HepG2 (cell line): Measurements from ENCODE around the gene RPS6KA5. TPM values are rescaled to one million over a fixed set of nuclear protein-coding genes. Genes with fewer than 3 reads are reported as not detected.

ENCODE experiments used
- DMAP1 ChIP-seq: IDR thresholded peaks from 2 replicates; pipeline ENCODE4 v1.6.1; 2016
- U2AF1 ChIP-seq: fragments of 200-400 bp; formaldehyde crosslinking; optimal IDR thresholded peaks from 2 replicates; pipeline ENCODE3; 2017; ENCODE audit warnings: mild to moderate bottlenecking, low read depth, low read length
- ZNF329 ChIP-seq: sonication (generic); formaldehyde crosslinking; IDR thresholded peaks from 2 replicates; pipeline ENCODE4 v1.9.0; 2021; ENCODE audit warnings: low read depth, mild to moderate bottlenecking, missing genetic modification reagents
- polyA plus RNA-seq, 8 experiments: library from polyadenylated mRNA; depleted of rRNA in 3 of 8; stranded (reverse) in 7 of 8; unstranded in 1 of 8; fragments of >200 nt; fragmentation: Illumina TruSeq in 4 of 8; extraction: Trizol in 4 of 8; gene quantifications; 2 replicates each; pipeline versions ENCODE4 v1.2.1 to v1.2.3, GENCODE V29; 2011 to 2016; ENCODE audit warnings: low read depth in 4 of 8, missing spikeins in 1 of 8, mixed read lengths in 1 of 8; ENCODE audit not compliant: insufficient read depth in 1 of 8
- total RNA-seq, 5 experiments: library from RNA; depleted of rRNA; stranded (reverse); fragments of >200 nt; fragmentation: Illumina TruSeq; extraction: Trizol; gene quantifications; 2 replicates each; pipeline ENCODE4 v1.2.3, GENCODE V29; 2016; ENCODE audit warnings: low read depth in 1 of 5
- TF ChIP-seq, protein P1 (sequence below): sonication (generic); formaldehyde crosslinking; IDR thresholded peaks from 2 replicates; pipeline ENCODE4 v1.4.0; 2020; ENCODE audit warnings: missing genetic modification reagents
- TF ChIP-seq, protein P2 (sequence below): sonication (generic); IDR thresholded peaks from 2 replicates; pipeline ENCODE4 v1.6.1; 2016; ENCODE audit warnings: low read depth, borderline replicate concordance
- TF ChIP-seq, protein P3 (sequence below): sonication (generic); formaldehyde crosslinking; IDR thresholded peaks from 2 replicates; pipeline ENCODE4 v1.4.0; 2020; ENCODE audit warnings: missing genetic modification reagents, low read depth, mild to moderate bottlenecking, borderline replicate concordance
- TF ChIP-seq, protein P4 (sequence below): sonication (generic); formaldehyde crosslinking; IDR thresholded peaks from 2 replicates; pipeline ENCODE4 v1.4.0; 2020; ENCODE audit warnings: missing genetic modification reagents

The RPS6KA5 gene
- total and polyA plus RNA-seq, 2 of the 13 experiments (the other 11 are each of a cell fraction or from before 2014, with no cell fraction given) = 0.50 to 0.58 TPM

DNA sequence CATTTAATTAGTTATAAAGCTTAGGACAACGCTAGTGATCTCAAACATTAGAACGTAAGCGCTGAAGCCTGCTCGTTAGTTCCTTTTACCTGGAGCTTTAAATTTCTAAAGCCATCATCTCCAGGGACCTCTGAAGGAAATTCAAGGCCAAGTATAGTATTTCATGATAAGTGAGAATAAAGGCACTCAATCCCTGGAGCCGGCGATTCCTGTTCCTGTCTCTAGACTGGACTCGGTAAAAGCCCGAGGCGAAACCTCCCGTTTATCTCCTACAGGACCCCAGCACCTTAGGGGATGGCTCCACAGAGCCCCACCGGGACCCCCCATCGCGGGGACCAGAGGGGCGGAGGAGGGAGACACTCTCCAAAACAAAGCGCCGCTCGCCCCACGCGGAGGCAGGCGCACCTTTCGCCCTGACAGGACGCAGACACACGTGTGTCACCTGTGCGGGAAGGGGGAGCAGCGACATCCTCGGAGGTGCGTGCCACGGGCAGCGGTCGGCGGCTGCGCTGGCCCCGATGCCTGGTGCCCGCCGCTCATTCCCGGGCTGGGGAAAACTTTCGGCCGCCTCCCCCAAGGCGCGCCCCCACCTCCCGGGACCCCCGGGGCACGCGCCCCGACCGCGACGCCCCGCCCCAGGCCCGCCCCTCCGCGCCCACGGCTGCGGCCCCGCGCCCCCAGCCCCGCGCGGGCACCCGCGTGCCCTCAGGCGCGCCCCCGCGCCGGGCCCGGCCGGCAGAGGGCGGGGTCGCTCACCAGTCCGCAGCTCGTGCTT lies 678 bp downstream of the RPS6KA5 start (continued):
- TF ChIP-seq, protein P1, sequence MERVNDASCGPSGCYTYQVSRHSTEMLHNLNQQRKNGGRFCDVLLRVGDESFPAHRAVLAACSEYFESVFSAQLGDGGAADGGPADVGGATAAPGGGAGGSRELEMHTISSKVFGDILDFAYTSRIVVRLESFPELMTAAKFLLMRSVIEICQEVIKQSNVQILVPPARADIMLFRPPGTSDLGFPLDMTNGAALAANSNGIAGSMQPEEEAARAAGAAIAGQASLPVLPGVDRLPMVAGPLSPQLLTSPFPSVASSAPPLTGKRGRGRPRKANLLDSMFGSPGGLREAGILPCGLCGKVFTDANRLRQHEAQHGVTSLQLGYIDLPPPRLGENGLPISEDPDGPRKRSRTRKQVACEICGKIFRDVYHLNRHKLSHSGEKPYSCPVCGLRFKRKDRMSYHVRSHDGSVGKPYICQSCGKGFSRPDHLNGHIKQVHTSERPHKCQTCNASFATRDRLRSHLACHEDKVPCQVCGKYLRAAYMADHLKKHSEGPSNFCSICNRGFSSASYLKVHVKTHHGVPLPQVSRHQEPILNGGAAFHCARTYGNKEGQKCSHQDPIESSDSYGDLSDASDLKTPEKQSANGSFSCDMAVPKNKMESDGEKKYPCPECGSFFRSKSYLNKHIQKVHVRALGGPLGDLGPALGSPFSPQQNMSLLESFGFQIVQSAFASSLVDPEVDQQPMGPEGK = peak; percentile 40; the same call in 1 of the 2 replicates
- no peak for TF ChIP-seq ZNF329 (CRISPR knock-in tag)
- peak; percentile 9 for TF ChIP-seq U2AF1
- no peak for TF ChIP-seq DMAP1
- TF ChIP-seq, protein P2, sequence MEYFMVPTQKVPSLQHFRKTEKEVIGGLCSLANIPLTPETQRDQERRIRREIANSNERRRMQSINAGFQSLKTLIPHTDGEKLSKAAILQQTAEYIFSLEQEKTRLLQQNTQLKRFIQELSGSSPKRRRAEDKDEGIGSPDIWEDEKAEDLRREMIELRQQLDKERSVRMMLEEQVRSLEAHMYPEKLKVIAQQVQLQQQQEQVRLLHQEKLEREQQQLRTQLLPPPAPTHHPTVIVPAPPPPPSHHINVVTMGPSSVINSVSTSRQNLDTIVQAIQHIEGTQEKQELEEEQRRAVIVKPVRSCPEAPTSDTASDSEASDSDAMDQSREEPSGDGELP = 0 out of 2 replicates have a peak, but pooled peaks have one; percentile 8
- TF ChIP-seq, protein P3, sequence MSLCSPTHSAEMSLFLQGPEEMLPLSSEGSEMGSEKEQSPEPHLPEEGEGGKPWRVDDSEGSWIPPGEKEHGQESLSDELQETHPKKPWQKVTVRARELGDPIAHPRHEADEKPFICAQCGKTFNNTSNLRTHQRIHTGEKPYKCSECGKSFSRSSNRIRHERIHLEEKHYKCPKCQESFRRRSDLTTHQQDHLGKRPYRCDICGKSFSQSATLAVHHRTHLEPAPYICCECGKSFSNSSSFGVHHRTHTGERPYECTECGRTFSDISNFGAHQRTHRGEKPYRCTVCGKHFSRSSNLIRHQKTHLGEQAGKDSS (CRISPR knock-in tag) = peak; percentile 6; the same call in 1 of the 2 replicates
- TF ChIP-seq, protein P4, sequence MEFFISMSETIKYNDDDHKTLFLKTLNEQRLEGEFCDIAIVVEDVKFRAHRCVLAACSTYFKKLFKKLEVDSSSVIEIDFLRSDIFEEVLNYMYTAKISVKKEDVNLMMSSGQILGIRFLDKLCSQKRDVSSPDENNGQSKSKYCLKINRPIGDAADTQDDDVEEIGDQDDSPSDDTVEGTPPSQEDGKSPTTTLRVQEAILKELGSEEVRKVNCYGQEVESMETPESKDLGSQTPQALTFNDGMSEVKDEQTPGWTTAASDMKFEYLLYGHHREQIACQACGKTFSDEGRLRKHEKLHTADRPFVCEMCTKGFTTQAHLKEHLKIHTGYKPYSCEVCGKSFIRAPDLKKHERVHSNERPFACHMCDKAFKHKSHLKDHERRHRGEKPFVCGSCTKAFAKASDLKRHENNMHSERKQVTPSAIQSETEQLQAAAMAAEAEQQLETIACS = peak; percentile 0; the same call in 1 of the 2 replicates
